HT-29 (cell line): ENCODE data around the gene SPOCK2. TPM values are rescaled to one million over a fixed set of nuclear protein-coding genes. Genes with fewer than 3 reads are reported as not detected.

Source experiments
- DNase-seq: peaks from one replicate; pipeline ENCODE4 v3.0.0-alpha.2; 2015; ENCODE audit warnings: low spot score
- total RNA-seq: library from RNA; depleted of rRNA; stranded (reverse); fragments of >200 nt; shearing (Covaris generic); gene quantifications from 2 replicates; pipeline ENCODE4 v1.2.3, GENCODE V29; 2014; rRNA removed

SPOCK2 gene
- total RNA-seq, 1 experiment from 2014 or later = 0.08 TPM

DNA sequence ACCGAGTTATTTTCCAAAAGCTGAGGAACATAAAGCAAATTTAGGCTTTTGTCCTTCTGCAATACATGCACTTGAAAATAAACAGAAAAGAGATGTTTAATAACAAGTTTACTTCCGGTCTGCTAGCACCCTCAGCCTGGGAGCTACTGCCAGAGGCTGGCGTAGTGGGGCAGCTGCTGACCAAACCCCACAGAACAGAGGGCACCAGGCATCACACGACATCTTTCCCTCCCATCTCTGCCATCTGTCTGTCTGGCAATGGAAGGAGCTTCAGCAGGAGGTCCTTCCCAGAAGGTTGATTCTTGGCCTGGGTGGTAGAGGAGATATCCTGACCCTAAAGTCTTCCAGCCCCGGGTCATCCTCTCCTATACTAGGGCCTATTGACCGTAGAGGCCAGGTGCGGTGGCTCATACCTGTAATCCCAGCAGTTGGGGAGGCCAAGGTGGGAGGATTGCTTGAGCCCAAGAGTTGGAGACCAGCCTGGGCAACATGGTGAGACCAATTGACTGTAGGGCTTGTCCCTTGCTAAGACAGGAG, 76.3 kb downstream of the SPOCK2 start:
- no peak for DNase-seq

GRCh38 chr10:72011468-72011867, 76.9 kb downstream of the SPOCK2 start:
- DNase-seq = no peak

DNA sequence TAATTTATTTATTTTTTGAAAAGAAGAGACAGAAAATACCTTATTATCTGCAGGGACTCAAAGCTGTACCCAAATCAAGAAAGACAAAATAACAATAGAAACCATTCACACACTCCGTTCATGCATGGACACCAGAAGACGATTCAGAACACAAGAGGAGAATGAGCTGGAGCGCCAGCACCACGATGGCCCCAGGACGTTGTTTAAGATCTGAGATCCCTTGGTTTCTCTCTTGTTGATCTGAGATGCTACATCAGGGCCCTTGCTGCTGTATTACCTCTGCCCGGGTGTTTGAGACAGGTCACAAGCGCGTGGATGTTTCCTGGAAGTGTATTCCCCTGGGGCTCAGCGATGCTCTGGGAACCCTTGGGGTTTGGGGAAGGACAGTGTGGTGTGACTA, 77.3 kb downstream of the SPOCK2 start:
- DNase-seq = no peak

GRCh38 chr10:72010234-72010973, 77.9 kb downstream of the SPOCK2 start:
- no peak for DNase-seq

- DNase-seq = no peak
These were observed 78.8 kb downstream of the SPOCK2 start for GRCh38 chr10:72009425-72010081.

- DNase-seq = no peak
These were observed 79.3 kb downstream of the SPOCK2 start for GRCh38 chr10:72009051-72009424.

Other genes starting within 250 kb of the SPOCK2 start
- 548 and 565 TPM in 2 replicates for gene PSAP, start 237.3 kb downstream of the SPOCK2 start, total RNA-seq
- 12.3 and 14.1 TPM in 2 replicates for gene CHST3, start 124.2 kb downstream of the SPOCK2 start, total RNA-seq
- gene ANAPC16, start 127.5 kb upstream of the SPOCK2 start, total RNA-seq = 38.9 and 45.8 TPM in 2 replicates
- gene ASCC1, start 127.7 kb upstream of the SPOCK2 start, total RNA-seq = 12.1 and 12.2 TPM in 2 replicates
- 88.4 and 107 TPM in 2 replicates for gene DDIT4, start 185.4 kb upstream of the SPOCK2 start, total RNA-seq